G401.6 (cell line): ENCODE measurements around the gene EIF3A.
"Not testable (repeated sequence)": the region's sequence is repeated elsewhere in the genome, so short reads cannot be mapped to it uniquely, and the experiment has no call there.

ENCODE experiments used
- FAIRE-seq: peaks from 2 replicates; lab custom pipeline; 2012; peaks lifted over from hg19 to GRCh38; lab: Jason Lieb, UNC

Gene EIF3A

GRCh38 chr10:119080521-119081259 is at the start of gene EIF3A:
EIF3A (minus strand) TSS chr10:119080817; CDS start chr10:119080676, 141 bp downstream.
- peak; percentile 19 for FAIRE-seq

- no peak for FAIRE-seq
These were observed 49.1 kb upstream of the EIF3A start for GRCh38 chr10:119129721-119130120.

- no peak for FAIRE-seq
These were observed 45.3 kb upstream of the EIF3A start for GRCh38 chr10:119125942-119126341.

- no peak for FAIRE-seq
These were observed 40.3 kb upstream of the EIF3A start for GRCh38 chr10:119120875-119121274.

- FAIRE-seq = no peak
These were observed 39.8 kb upstream of the EIF3A start for GRCh38 chr10:119120413-119120867.

- FAIRE-seq = no peak
These were observed 38.8 kb upstream of the EIF3A start for GRCh38 chr10:119119400-119119799.

GRCh38 chr10:119118231-119118630 is 37.6 kb upstream of the EIF3A start:
- no peak for FAIRE-seq

- FAIRE-seq = no peak
These were observed 35.8 kb upstream of the EIF3A start for GRCh38 chr10:119116326-119116951.

- FAIRE-seq = no peak
These were observed 35.3 kb upstream of the EIF3A start for GRCh38 chr10:119115926-119116325.

- no peak for FAIRE-seq
These were observed 33.4 kb upstream of the EIF3A start for GRCh38 chr10:119113751-119114732.

GRCh38 chr10:119112056-119112455 is 31.4 kb upstream of the EIF3A start:
- no peak for FAIRE-seq

- FAIRE-seq = not testable (repeated sequence)
These were observed 27.2 kb upstream of the EIF3A start for GRCh38 chr10:119107771-119108170.

- FAIRE-seq = not testable (repeated sequence)
These were observed 26.5 kb upstream of the EIF3A start for GRCh38 chr10:119107106-119107505.

- FAIRE-seq = not testable (repeated sequence)
These were observed 25.3 kb upstream of the EIF3A start for GRCh38 chr10:119105899-119106298.

GRCh38 chr10:119105155-119105554 is 24.5 kb upstream of the EIF3A start:
- no peak for FAIRE-seq

GRCh38 chr10:119104654-119105015 is 24.0 kb upstream of the EIF3A start:
- no peak for FAIRE-seq

GRCh38 chr10:119103903-119104653 is 23.5 kb upstream of the EIF3A start, which contains the start of gene DENND10:
DENND10 (plus strand) TSS chr10:119104113; CDS start chr10:119104143, 30 bp downstream.
- no peak for FAIRE-seq

GRCh38 chr10:119103241-119103902 is 22.8 kb upstream of the EIF3A start:
- FAIRE-seq = no peak

GRCh38 chr10:119101366-119102098 is 20.9 kb upstream of the EIF3A start:
- no peak for FAIRE-seq

- FAIRE-seq = no peak
These were observed 20.0 kb upstream of the EIF3A start for GRCh38 chr10:119100434-119101238.
